Cardiac muscle cell (in vitro differentiated cells and primary cell): ENCODE results near the gene TATDN3. TPM values are rescaled to one million over a fixed set of nuclear protein-coding genes. Genes with fewer than 3 reads are reported as not detected.

ENCODE experiments used
- DNase-seq, 2 donors: peaks; one replicate each; pipeline versions ENCODE4 v3.0.0 to v3.0.0-alpha.2; 2010 to 2017; ENCODE audit warnings: low read depth in 1 of 2, low spot score in 1 of 2
- H3K27ac ChIP-seq: fragments of 200-600 bp; sonication (generic); 2 replicates; pipeline ENCODE4 v1.5.1; 2016
- H3K27me3 ChIP-seq: fragments of 200-600 bp; sonication (generic); 2 replicates; pipeline ENCODE4 v1.6.0; 2016; ENCODE audit warnings: control low read depth
- H3K36me3 ChIP-seq: fragments of 200-600 bp; sonication (generic); 2 replicates; pipeline ENCODE4 v1.5.1; 2016; ENCODE audit warnings: control low read depth
- H3K4me1 ChIP-seq: fragments of 200-600 bp; sonication (generic); 2 replicates; pipeline ENCODE4 v1.8.1; 2017; ENCODE audit warnings: low read depth, mild to moderate bottlenecking, mixed run types
- H3K4me3 ChIP-seq: fragments of 200-600 bp; sonication (generic); 2 replicates; pipeline ENCODE4 v1.5.1; 2016; ENCODE audit warnings: mild to moderate bottlenecking
- H3K9me3 ChIP-seq: fragments of 200-600 bp; sonication (generic); 2 replicates; pipeline ENCODE4 v1.5.1; 2017; ENCODE audit warnings: low read depth, mild to moderate bottlenecking, control low read depth
- CTCF ChIP-seq: IDR thresholded peaks from 2 replicates; pipeline ENCODE4 v1.5.1; 2012; ENCODE audit warnings: low read depth, mild to moderate bottlenecking, low read length
- polyA plus RNA-seq: library from polyadenylated mRNA; unstranded; fragments of >200 nt; fragmentation: Nextera tagmentation; extraction: Ambion mirVana; gene quantifications from 2 replicates; pipeline ENCODE4 v1.2.1, GENCODE V29; 2016
- total RNA-seq: library from RNA; depleted of rRNA; stranded (reverse); fragments of >200 nt; gene quantifications from 2 replicates; pipeline ENCODE4 v1.2.3, GENCODE V29; 2016

The TATDN3 gene
- total and polyA plus RNA-seq, 2 experiments from 2014 or later = 18.5 to 26.4 TPM

GRCh38 chr1:212769459-212770167 lies 22.1 kb upstream of the TATDN3 start:
- no peak overlapping the region for H3K4me3 ChIP-seq
- H3K9me3 ChIP-seq = no peaks in the 10 kb centered on the region
- no peaks in the 10 kb centered on the region for H3K4me1 ChIP-seq
- no peaks in the 10 kb centered on the region for H3K27me3 ChIP-seq
- no peaks in the 10 kb centered on the region for H3K36me3 ChIP-seq
- TF ChIP-seq CTCF = no peak
- no peak overlapping the region for H3K27ac ChIP-seq
- DNase-seq = no peak

GRCh38 chr1:212771341-212771740 lies 20.4 kb upstream of the TATDN3 start:
- no peak for DNase-seq
- no peak overlapping the region for H3K27ac ChIP-seq
- H3K27me3 ChIP-seq = no peaks in the 10 kb centered on the region
- H3K9me3 ChIP-seq = no peaks in the 10 kb centered on the region
- no peaks in the 10 kb centered on the region for H3K4me1 ChIP-seq
- no peak overlapping the region for H3K4me3 ChIP-seq
- H3K36me3 ChIP-seq = no peaks in the 10 kb centered on the region
- TF ChIP-seq CTCF = no peak

- no peak overlapping the region for H3K27ac ChIP-seq
- H3K4me1 ChIP-seq = no peaks in the 10 kb centered on the region
- no peak for DNase-seq
- H3K4me3 ChIP-seq = no peak overlapping the region
- H3K27me3 ChIP-seq = no peaks in the 10 kb centered on the region
- TF ChIP-seq CTCF = no peak
- no peaks in the 10 kb centered on the region for H3K36me3 ChIP-seq
- H3K9me3 ChIP-seq = no peaks in the 10 kb centered on the region
Measured at GRCh38 chr1:212773011-212773410, 18.7 kb upstream of the TATDN3 start.

GRCh38 chr1:212774584-212774983 lies 17.1 kb upstream of the TATDN3 start:
- no peaks in the 10 kb centered on the region for H3K36me3 ChIP-seq
- TF ChIP-seq CTCF = no peak
- H3K27me3 ChIP-seq = no peaks in the 10 kb centered on the region
- H3K4me3 ChIP-seq = no peak overlapping the region
- DNase-seq = peak in 1 of 2 donors; percentile 56
- H3K27ac ChIP-seq = no peak overlapping the region
- H3K9me3 ChIP-seq = no peaks in the 10 kb centered on the region
- no peaks in the 10 kb centered on the region for H3K4me1 ChIP-seq

GRCh38 chr1:212775241-212775640 lies 16.5 kb upstream of the TATDN3 start:
- no peak for DNase-seq
- no peak overlapping the region for H3K27ac ChIP-seq
- H3K4me3 ChIP-seq = no peak overlapping the region
- no peaks in the 10 kb centered on the region for H3K27me3 ChIP-seq
- no peaks in the 10 kb centered on the region for H3K9me3 ChIP-seq
- H3K4me1 ChIP-seq = no peaks in the 10 kb centered on the region
- TF ChIP-seq CTCF = no peak
- no peaks in the 10 kb centered on the region for H3K36me3 ChIP-seq
